Transverse colon (tissue), 4 donors: Measurements from ENCODE around the gene KCNE1. TPM values are rescaled to one million over a fixed set of nuclear protein-coding genes. Genes with fewer than 3 reads are reported as not detected.

Source experiments
- DNase-seq: peaks from one replicate; pipeline ENCODE4 v3.0.0-alpha.2; 2019
- H3K27ac ChIP-seq, 4 donors: fragments of 200-600 bp; sonication (generic); 2 replicates each; pipeline ENCODE4 v1.5.1; 2016 to 2018; ENCODE audit warnings: inconsistent platforms in 4 of 4
- H3K27me3 ChIP-seq: fragments of 200-600 bp; sonication (generic); 2 replicates; pipeline ENCODE4 v1.5.1; 2017; ENCODE audit warnings: inconsistent platforms
- H3K36me3 ChIP-seq, 4 donors: fragments of 200-600 bp; sonication (generic); 2 replicates each; pipeline ENCODE4 v1.5.1; 2017 to 2019; ENCODE audit warnings: inconsistent platforms in 4 of 4
- H3K4me1 ChIP-seq, 4 donors: fragments of 200-600 bp; sonication (generic); 2 replicates each; pipeline ENCODE4 v1.5.1; 2017 to 2020; ENCODE audit warnings: inconsistent platforms in 4 of 4
- H3K4me3 ChIP-seq, 4 donors: fragments of 200-600 bp; sonication (generic); 1 replicate in 1 of 4; 2 replicates in 3 of 4; pipeline versions ENCODE4 v1.5.1 to v1.6.1; 2017 to 2019; ENCODE audit warnings: inconsistent platforms in 4 of 4
- H3K9me3 ChIP-seq, 2 donors: fragments of 200-600 bp; sonication (generic); 2 replicates each; pipeline ENCODE4 v1.5.1; 2017 to 2019; ENCODE audit warnings: inconsistent platforms in 2 of 2
- CTCF ChIP-seq, 5 experiments: fragments of 200-600 bp in 3 of 5; fragments of 450-650 bp in 2 of 5; sonication (generic) in 3 of 5; IDR thresholded peaks; 1 replicate in 2 of 5; 2 replicates in 3 of 5; pipeline ENCODE4 v1.5.1; 2016 to 2017; ENCODE audit warnings: antibody characterized with exemption in 5 of 5, inconsistent platforms in 3 of 5, mild to moderate bottlenecking in 2 of 5, moderate library complexity in 1 of 5
- EP300 ChIP-seq: sonication (generic); formaldehyde crosslinking; IDR thresholded peaks from one replicate; pipeline ENCODE4 v1.6.1; 2017; ENCODE audit warnings: antibody characterized with exemption, low read depth
- POLR2A ChIP-seq: fragments of 450-650 bp; IDR thresholded peaks from one replicate; pipeline ENCODE4 v1.6.1; 2016; ENCODE audit warnings: antibody characterized with exemption, mild to moderate bottlenecking, moderate library complexity
- POLR2AphosphoS5 ChIP-seq, 3 donors: sonication (generic); formaldehyde crosslinking; IDR thresholded peaks; one replicate each; pipeline ENCODE4 v1.6.1; 2016; ENCODE audit warnings: antibody characterized with exemption in 3 of 3
- WGBS, 2 donors: methylation state at CpG; one replicate each; pipeline ENCODE4 v1.1.5; 2018; ENCODE audit warnings: low coverage in 1 of 2; 5-methylcytosine and 5-hydroxymethylcytosine counted together
- in situ Hi-C, 4 donors: fragments of 200-750 bp; cut with MboI; loops; one replicate each; pipeline versions ENCODE4 v1.15.0 to v1.15.1; 2017; ENCODE audit warnings: low sequenced_read_pairs in 3 of 4, low pct_ligation_motif_present in 1 of 4, low pct_unique_long_range_greater_than_20kb in 1 of 4
- intact Hi-C: fragments of 100-400 bp; cut with DNase I; formaldehyde crosslinking; loops from one replicate; pipeline ENCODE4 v1.15.1; 2023; ENCODE audit warnings: low total_unique reads
- total RNA-seq, 4 donors: library from RNA; depleted of rRNA; stranded (reverse); fragments of >200 nt; gene quantifications; one replicate each; pipeline ENCODE4 v1.1.0, GENCODE V29; 2016

Gene KCNE1
- total RNA-seq, 4 donors from 2014 or later = 1.5 to 2.6 (median 2.4) TPM; not detected in 1

GRCh38 chr21:34528131-34528561 is 16.1 kb upstream of the KCNE1 start:
- DNase-seq = no peak
- Histone ChIP-seq H3K27ac (peak overlapping the region; percentile 89 to 97 (median 94)), H3K36me3 (no peaks in the 10 kb centered on the region), H3K4me3 (no peak overlapping the region), H3K4me1 (peaks cover 15 to 49% (median 36%) of the 10 kb centered on the region in 4 donors), H3K9me3 (no peaks in the 10 kb centered on the region), H3K27me3 (no peaks in the 10 kb centered on the region)
- in situ Hi-C loops = no loop called here
- TF ChIP-seq POLR2A (no peak), POLR2AphosphoS5 (IDR thresholded peaks at IDR 0.05) (no peak), EP300 (no peak), CTCF (IDR thresholded peaks at IDR 0.05) (no peak)
- WGBS, 2 donors = 60 to 64% methylated on average over 3 of the region's 3 CpGs
- intact Hi-C loops = loop anchor here (5.0 kb wide), 1 partner anchor 69 kb away; no protein-coding TSS in a partner anchor

- WGBS, 2 donors = 6 to 7% methylated on average over 3 to 10 of the region's 10 CpGs
- peak; percentile 76 for DNase-seq
- in situ Hi-C loops (no loop called here), intact Hi-C loops (loop anchor here (5.0 kb wide), 1 partner anchor 71 kb away; no protein-coding TSS in a partner anchor)
- Histone ChIP-seq H3K9me3 (no peaks in the 10 kb centered on the region), H3K27me3 (no peaks in the 10 kb centered on the region), H3K4me3 (peak overlapping the region; percentile 15 to 55 (median 30)), H3K27ac (peak overlapping the region; percentile 89 to 97 (median 94)), H3K4me1 (peaks cover 20 to 63% (median 50%) of the 10 kb centered on the region in 4 donors), H3K36me3 (no peaks in the 10 kb centered on the region)
- TF ChIP-seq EP300 (peak; percentile 77), POLR2A (peak; percentile 88), POLR2AphosphoS5 (IDR thresholded peaks at IDR 0.05) (peak; percentile 89 to 95 (median 93)), CTCF (IDR thresholded peaks at IDR 0.05) (no peak)
Measured at GRCh38 chr21:34526618-34527290, 14.7 kb upstream of the KCNE1 start.

GRCh38 chr21:34526241-34526617 is 14.2 kb upstream of the KCNE1 start:
- WGBS, 2 donors = 39 to 51% methylated on average over 4 to 5 of the region's 5 CpGs
- TF ChIP-seq EP300 = no peak
- TF ChIP-seq CTCF (IDR thresholded peaks at IDR 0.05) = no peak
- TF ChIP-seq POLR2A = no peak
- TF ChIP-seq POLR2AphosphoS5 (IDR thresholded peaks at IDR 0.05) = no peak
- no peak for DNase-seq
- Histone ChIP-seq H3K36me3 (no peaks in the 10 kb centered on the region), H3K4me3 (peak overlapping the region; percentile 15 to 55 (median 30)), H3K4me1 (peaks cover 20 to 66% (median 51%) of the 10 kb centered on the region in 4 donors), H3K27me3 (no peaks in the 10 kb centered on the region), H3K9me3 (no peaks in the 10 kb centered on the region), H3K27ac (peak overlapping the region; percentile 89 to 97 (median 94))
- intact Hi-C loops = loop anchor here (5.0 kb wide), 1 partner anchor 71 kb away; no protein-coding TSS in a partner anchor
- in situ Hi-C loops = no loop called here

GRCh38 chr21:34524646-34525601 is 12.9 kb upstream of the KCNE1 start:
- TF ChIP-seq EP300 (no peak), POLR2AphosphoS5 (IDR thresholded peaks at IDR 0.05) (peak in 2 of 3 donors; percentile 21 to 50)
- in situ Hi-C loops = no loop called here
- intact Hi-C loops = loop anchor here (5.0 kb wide), 1 partner anchor 72 kb away; no protein-coding TSS in a partner anchor
- Histone ChIP-seq H3K27me3 (no peaks in the 10 kb centered on the region), H3K4me1 (peaks cover 20 to 66% (median 51%) of the 10 kb centered on the region in 4 donors), H3K4me3 (peak overlapping the region in 3 of 4 donors; percentile 24 to 55 (median 37)), H3K27ac (peak overlapping the region; percentile 89 to 97 (median 94)), H3K9me3 (no peaks in the 10 kb centered on the region), H3K36me3 (no peaks in the 10 kb centered on the region)
- no peak for DNase-seq
- whole genome bisulfite sequencing, 2 donors = 53 to 80% methylated on average over 25 to 31 of the region's 31 CpGs
